K562 (cell line): ENCODE measurements around the gene IFT52. TPM values are rescaled to one million over a fixed set of nuclear protein-coding genes. Genes with fewer than 3 reads are reported as not detected.
A peak's percentile ranks its signal among the peaks of the same experiment; 100 is the strongest.

Experiments used
- ATAC-seq: fragments of 200-7000 bp; cut with Tn5 transposase; 3 replicates; pipeline ENCODE4 v1.9.1; 2020; ENCODE audit warnings: moderate library complexity
- BruUV-seq: library from RNA; stranded (reverse); fragments of 400-500 nt; replicated peaks from 2 replicates; lab custom pipeline; 2021; lab: Mats Ljungman, UMichigan
- CTCF ChIA-PET: fragments of 300-600 bp; formaldehyde crosslinking; extraction: SDS; loops from one replicate; lab custom pipeline; 2021; ENCODE audit warnings: low intra/inter-chr PET ratio; lab: Yijun Ruan, JAX
- POLR2A ChIA-PET: fragments of 300-600, 350-650 bp; sonication (Branson Sonifier 250); formaldehyde crosslinking; extraction: SDS; loops from one replicate; lab custom pipeline; 2021; ENCODE audit warnings: antibody characterized with exemption, inconsistent platforms; lab: Yijun Ruan, JAX
- DNase-seq, 4 experiments: peaks; one replicate each; pipeline versions ENCODE4 v3.0.0 to v3.0.0-alpha.2; 2011 to 2018; ENCODE audit warnings: low spot score in 3 of 4, mixed read lengths in 3 of 4; ENCODE audit errors: extremely low read depth in 1 of 4
- FAIRE-seq: peaks from 2 replicates; lab custom pipeline; 2011; peaks lifted over from hg19 to GRCh38; lab: Jason Lieb, UNC
- H2AFZ ChIP-seq: 2 replicates; pipeline ENCODE4 v1.6.0; 2011; ENCODE audit warnings: low read depth, low read length, control low read depth, inconsistent platforms
- H3K27ac ChIP-seq: fragments of 200-600 bp; 3 replicates; pipeline ENCODE4 v1.8.0; 2011; ENCODE audit warnings: low read depth, mild to moderate bottlenecking, control low read depth, inconsistent platforms, low read length, moderate library complexity, mixed read lengths; ENCODE audit errors: extremely low read depth
- H3K27me3 ChIP-seq, 2 experiments: fragments of 300-600 bp in 1 of 2; 2 replicates in 1 of 2; 3 replicates in 1 of 2; pipeline versions ENCODE4 v1.6.0 to v1.8.0; 2011; ENCODE audit warnings: inconsistent platforms in 2 of 2, low read length in 2 of 2, mild to moderate bottlenecking in 1 of 2, mixed read lengths in 1 of 2, moderate library complexity in 1 of 2; ENCODE audit not compliant: control insufficient read depth in 2 of 2, insufficient read depth in 2 of 2
- H3K36me3 ChIP-seq: fragments of 300-600 bp; 3 replicates; pipeline ENCODE4 v1.8.0; 2011; ENCODE audit warnings: mild to moderate bottlenecking, low read length, inconsistent platforms; ENCODE audit not compliant: control insufficient read depth, insufficient read depth
- H3K4me1 ChIP-seq, 2 experiments: fragments of 200-600 bp in 1 of 2; replicated peaks in 1 of 2; 2 replicates in 1 of 2; 3 replicates in 1 of 2; pipeline versions ENCODE4 v1.5.1 to v1.8.0; 2011; ENCODE audit warnings: inconsistent platforms in 2 of 2, low read length in 2 of 2, mild to moderate bottlenecking in 1 of 2, mixed read lengths in 1 of 2, moderate library complexity in 1 of 2; ENCODE audit not compliant: control insufficient read depth in 2 of 2, insufficient read depth in 2 of 2
- H3K4me2 ChIP-seq: 2 replicates; pipeline ENCODE4 v1.6.1; 2011; ENCODE audit warnings: low read length, control low read depth, inconsistent platforms, mixed read lengths; ENCODE audit not compliant: insufficient read depth
- H3K4me3 ChIP-seq: fragments of 200-600 bp; sonication (generic), shearing (Covaris generic); 2 replicates; pipeline ENCODE4 v1.5.1; 2016; ENCODE audit warnings: control low read depth, inconsistent platforms
- H3K79me2 ChIP-seq: fragments of 200-600 bp; 3 replicates; pipeline ENCODE4 v1.8.0; 2011; ENCODE audit warnings: low read length, inconsistent platforms; ENCODE audit not compliant: control insufficient read depth, insufficient read depth
- H3K9ac ChIP-seq, 2 experiments: 2 replicates each; pipeline versions ENCODE4 v1.6.0 to v1.6.1; 2011; ENCODE audit warnings: low read depth in 2 of 2, low read length in 2 of 2, control low read depth in 1 of 2, inconsistent platforms in 1 of 2, mild to moderate bottlenecking in 1 of 2, mixed read lengths in 1 of 2; ENCODE audit not compliant: insufficient read depth in 1 of 2
- H3K9me1 ChIP-seq: one replicate; pipeline ENCODE4 v1.6.0; 2011; ENCODE audit warnings: inconsistent platforms, mild to moderate bottlenecking, low read length, moderate library complexity; ENCODE audit not compliant: control insufficient read depth, insufficient read depth
- H3K9me3 ChIP-seq: replicated peaks from 2 replicates; pipeline ENCODE4 v1.5.1; 2011; ENCODE audit warnings: low read depth, low read length, inconsistent platforms; ENCODE audit not compliant: control insufficient read depth, insufficient read depth
- H4K20me1 ChIP-seq: replicated peaks from 2 replicates; pipeline ENCODE4 v1.6.1; 2011; ENCODE audit warnings: low read length, inconsistent platforms, mixed read lengths; ENCODE audit not compliant: control insufficient read depth, insufficient read depth
- ARID2 ChIP-seq: fragments of 450-650 bp; IDR thresholded peaks from 2 replicates; pipeline ENCODE4 v1.6.1; 2017; ENCODE audit warnings: antibody characterized with exemption, mild to moderate bottlenecking
- ARNT ChIP-seq, 2 experiments: fragments of 450-650 bp; IDR thresholded peaks; 2 replicates each; pipeline ENCODE4 v1.6.1; 2016; ENCODE audit warnings: mild to moderate bottlenecking in 1 of 2
- BDP1 ChIP-seq: IDR thresholded peaks from 3 replicates; pipeline ENCODE4 v1.6.1; 2011; ENCODE audit not compliant: insufficient read length, insufficient read depth
- CCNT2 ChIP-seq: IDR thresholded peaks from 2 replicates; pipeline ENCODE4 v1.6.1; 2011; ENCODE audit warnings: borderline replicate concordance, low read depth, mild to moderate bottlenecking, moderate library complexity, mixed read lengths, low read length; ENCODE audit not compliant: insufficient read length; ENCODE audit errors: extremely low read depth
- CXXC5 ChIP-seq: fragments of 250-450 bp; sonication (Bioruptor Pico); IDR thresholded peaks from 2 replicates; pipeline ENCODE4 v1.8.0; 2022; ENCODE audit warnings: inconsistent platforms, mild to moderate bottlenecking, moderate library complexity
- GTF2A2 ChIP-seq: IDR thresholded peaks from 2 replicates; pipeline ENCODE4 v1.6.1; 2016; ENCODE audit warnings: mild to moderate bottlenecking, missing genetic modification characterization, missing compliant biosample characterization
- HDGF ChIP-seq: fragments of 450-650 bp; IDR thresholded peaks from 2 replicates; pipeline ENCODE4 v1.6.1; 2016
- HMGN3 ChIP-seq: IDR thresholded peaks from 2 replicates; pipeline ENCODE4 v1.6.1; 2011; ENCODE audit warnings: borderline replicate concordance, low read depth, mild to moderate bottlenecking, mixed read lengths, low read length; ENCODE audit not compliant: insufficient read length; ENCODE audit errors: extremely low read depth
- IRF9 ChIP-seq: fragments of 450-650 bp; IDR thresholded peaks from 2 replicates; pipeline ENCODE4 v1.6.1; 2016; ENCODE audit warnings: missing biosample characterization, missing genetic modification characterization
- PML ChIP-seq: IDR thresholded peaks from 2 replicates; pipeline ENCODE4 v1.6.1; 2012; ENCODE audit warnings: low read length, inconsistent platforms
- TEAD2 ChIP-seq: fragments of 450-650 bp; IDR thresholded peaks from 2 replicates; pipeline ENCODE4 v1.6.1; 2016; ENCODE audit warnings: missing genetic modification characterization, control low read depth, missing compliant biosample characterization
- ZBTB11 ChIP-seq, 3 experiments: fragments of 200-800 bp in 1 of 3; fragments of 250-450 bp in 1 of 3; fragments of 450-650 bp in 1 of 3; sonication (Bioruptor Pico) in 1 of 3; sonication (Bioruptor generic) in 1 of 3; formaldehyde crosslinking in 1 of 3; IDR thresholded peaks; 2 replicates each; pipeline versions ENCODE4 v1.6.1 to v1.8.0; 2016 to 2022; ENCODE audit warnings: mild to moderate bottlenecking in 2 of 3, missing genetic modification characterization in 2 of 3, missing compliant biosample characterization in 1 of 3, moderate library complexity in 1 of 3
- ZNF75A ChIP-seq: fragments of 450-650 bp; formaldehyde crosslinking; IDR thresholded peaks from 2 replicates; pipeline ENCODE4 v1.4.0; 2020; ENCODE audit warnings: mild to moderate bottlenecking
- WGBS: fragments of 100-300 bp; shearing (Covaris generic); methylation state at CpG from one replicate; pipeline ENCODE4 v1.1.6; 2016; ENCODE audit warnings: low coverage, mixed read lengths; ENCODE audit not compliant: insufficient coverage; ENCODE audit errors: missing lambda C conversion rate; 5-methylcytosine and 5-hydroxymethylcytosine counted together
- in situ Hi-C: fragments of 300-500 bp; cut with MboI; formaldehyde crosslinking; loops from 4 replicates; pipeline ENCODE4 v1.15.0; 2018; ENCODE audit warnings: inconsistent platforms, mixed read lengths
- intact Hi-C: fragments of 100-400 bp; cut with micrococcal nuclease; formaldehyde crosslinking; loops from 2 replicates; pipeline ENCODE4 v1.14.2; 2022
- polyA plus RNA-seq, 8 experiments: library from polyadenylated mRNA; depleted of rRNA in 4 of 8; stranded (reverse) in 5 of 8; unstranded in 3 of 8; fragments of >200 nt; fragmentation: Nextera tagmentation in 2 of 8; fragmentation: Illumina TruSeq in 1 of 8; extraction: Ambion mirVana in 2 of 8; extraction: Trizol in 1 of 8; gene quantifications; 2 replicates each; pipeline versions ENCODE4 v1.2.1 to v1.2.3, GENCODE V29; 2011 to 2014; ENCODE audit warnings: inconsistent platforms in 1 of 8, missing spikeins in 1 of 8
- total RNA-seq, 7 experiments: library from RNA; depleted of rRNA in 6 of 7; stranded (reverse); fragments of >200 nt in 6 of 7; fragmentation: Illumina TruSeq in 2 of 7; extraction: Trizol in 2 of 7; gene quantifications; 2 replicates each; pipeline versions ENCODE4 v1.2.1 to v1.2.3, GENCODE V29; 2011 to 2021; ENCODE audit warnings: low replicate concordance in 1 of 7
- TF ChIP-seq, protein P1 (sequence below): fragments of 450-650 bp; IDR thresholded peaks from 2 replicates; pipeline ENCODE4 v1.6.1; 2016; ENCODE audit warnings: borderline replicate concordance

Gene IFT52
- total and polyA plus RNA-seq, 9 of the 15 experiments (the other 6 are each of a cell fraction or from before 2014, with no cell fraction given) = 11.0 to 31.4 (median 20.4) TPM

GRCh38 chr20:43666376-43667328 is 75.9 kb downstream of the IFT52 start, which contains the start of gene MYBL2:
Gene MYBL2 (plus strand): TSS chr20:43667114. CDS start chr20:43667284, 170 bp downstream.
- FAIRE-seq (peak; percentile 15), DNase-seq (peak; percentile 87 to 91 (median 89)), ATAC-seq (peak; percentile 93)
- BruUV-seq = no TSS peak
- 14% methylated on average over 34 of the region's 90 CpGs for WGBS
- H4K20me1 ChIP-seq = peaks cover 11% of the 10 kb centered on the region; the same call in 1 of the 2 replicates
- peaks cover 36% of the 10 kb centered on the region for H3K79me2 ChIP-seq
- peak within 1 kb of the TSS; percentile 79 for H3K4me3 ChIP-seq
- ChIA-PET CTCF (no interaction called here), POLR2A (interaction anchor here (0.6 to 1.9 kb wide), 4 partner anchors 11 to 159 kb away, joined by 3 to 9 read pairs (median 3); no protein-coding TSS in a partner anchor)
- intact Hi-C loops (no loop called here), in situ Hi-C loops (no loop called here)
- H2AFZ ChIP-seq = peak within 1 kb of the TSS; percentile 94
- H3K27ac ChIP-seq = peak within 1 kb of the TSS; percentile 87
- peak within 1 kb of the TSS; percentile 87 to 94 for H3K9ac ChIP-seq
- no peaks in the 10 kb centered on the region for H3K27me3 ChIP-seq
- H3K4me2 ChIP-seq = peak within 1 kb of the TSS; percentile 87
- H3K36me3 ChIP-seq = peaks cover 23% of the 10 kb centered on the region; the same call in 2 of the 3 replicates
- no peaks in the 10 kb centered on the region for H3K9me1 ChIP-seq
- H3K4me1 ChIP-seq = peaks cover 18 to 35% of the 10 kb centered on the region in 2 experiments
- no peaks in the 10 kb centered on the region for H3K9me3 ChIP-seq
- TF ChIP-seq BDP1 (no peak), IRF9 (tag) (no peak), GTF2A2 (tag) (no peak), ARID2 (no peak), CXXC5 (CRISPR knock-in tag) (peak; percentile 89), ZNF75A (CRISPR knock-in tag) (no peak), HMGN3 (no peak), CCNT2 (peak; percentile 32), ZBTB11 (CRISPR knock-in tag; IDR thresholded peaks at IDR 0.05) (peak in 1 of 3 experiments; percentile 33; a peak in 1 of 6 replicates), PML (peak; percentile 21; the same call in 1 of the 2 replicates), HDGF (no peak), TEAD2 (tag) (no peak), ARNT (IDR thresholded peaks at IDR 0.05) (no peak)
- TF ChIP-seq, protein P1, sequence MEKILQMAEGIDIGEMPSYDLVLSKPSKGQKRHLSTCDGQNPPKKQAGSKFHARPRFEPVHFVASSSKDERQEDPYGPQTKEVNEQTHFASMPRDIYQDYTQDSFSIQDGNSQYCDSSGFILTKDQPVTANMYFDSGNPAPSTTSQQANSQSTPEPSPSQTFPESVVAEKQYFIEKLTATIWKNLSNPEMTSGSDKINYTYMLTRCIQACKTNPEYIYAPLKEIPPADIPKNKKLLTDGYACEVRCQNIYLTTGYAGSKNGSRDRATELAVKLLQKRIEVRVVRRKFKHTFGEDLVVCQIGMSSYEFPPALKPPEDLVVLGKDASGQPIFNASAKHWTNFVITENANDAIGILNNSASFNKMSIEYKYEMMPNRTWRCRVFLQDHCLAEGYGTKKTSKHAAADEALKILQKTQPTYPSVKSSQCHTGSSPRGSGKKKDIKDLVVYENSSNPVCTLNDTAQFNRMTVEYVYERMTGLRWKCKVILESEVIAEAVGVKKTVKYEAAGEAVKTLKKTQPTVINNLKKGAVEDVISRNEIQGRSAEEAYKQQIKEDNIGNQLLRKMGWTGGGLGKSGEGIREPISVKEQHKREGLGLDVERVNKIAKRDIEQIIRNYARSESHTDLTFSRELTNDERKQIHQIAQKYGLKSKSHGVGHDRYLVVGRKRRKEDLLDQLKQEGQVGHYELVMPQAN = no peak
